ENCODE data around the gene ZNF513. TPM values are rescaled to one million over a fixed set of nuclear protein-coding genes. Genes with fewer than 3 reads are reported as not detected.

The ZNF513 gene
- total RNA-seq, 1 donor from 2014 or later, result 25.7 TPM

GRCh38 chr2:27369471-27370025 lies 11.0 kb downstream of the ZNF513 start:
- Mint-ChIP-seq H3K36me3 (peaks cover 26% of the 10 kb centered on the region), H3K27ac (peak overlapping the region; percentile 96), H3K4me1 (peaks cover 25% of the 10 kb centered on the region), H3K27me3 (ENCODE audit: low read depth) (no peaks in the 10 kb centered on the region), H3K9me3 (no peaks in the 10 kb centered on the region), H3K4me3 (peak overlapping the region; percentile 99)
- DNase-seq (ENCODE audit: low spot score in 2 of 2, unreplicated experiment in 2 of 2), result no peak
- TF ChIP-seq, protein P1, sequence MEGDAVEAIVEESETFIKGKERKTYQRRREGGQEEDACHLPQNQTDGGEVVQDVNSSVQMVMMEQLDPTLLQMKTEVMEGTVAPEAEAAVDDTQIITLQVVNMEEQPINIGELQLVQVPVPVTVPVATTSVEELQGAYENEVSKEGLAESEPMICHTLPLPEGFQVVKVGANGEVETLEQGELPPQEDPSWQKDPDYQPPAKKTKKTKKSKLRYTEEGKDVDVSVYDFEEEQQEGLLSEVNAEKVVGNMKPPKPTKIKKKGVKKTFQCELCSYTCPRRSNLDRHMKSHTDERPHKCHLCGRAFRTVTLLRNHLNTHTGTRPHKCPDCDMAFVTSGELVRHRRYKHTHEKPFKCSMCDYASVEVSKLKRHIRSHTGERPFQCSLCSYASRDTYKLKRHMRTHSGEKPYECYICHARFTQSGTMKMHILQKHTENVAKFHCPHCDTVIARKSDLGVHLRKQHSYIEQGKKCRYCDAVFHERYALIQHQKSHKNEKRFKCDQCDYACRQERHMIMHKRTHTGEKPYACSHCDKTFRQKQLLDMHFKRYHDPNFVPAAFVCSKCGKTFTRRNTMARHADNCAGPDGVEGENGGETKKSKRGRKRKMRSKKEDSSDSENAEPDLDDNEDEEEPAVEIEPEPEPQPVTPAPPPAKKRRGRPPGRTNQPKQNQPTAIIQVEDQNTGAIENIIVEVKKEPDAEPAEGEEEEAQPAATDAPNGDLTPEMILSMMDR (IDR thresholded peaks at IDR 0.05; ENCODE audit: unreplicated experiment), result no peak

DNA sequence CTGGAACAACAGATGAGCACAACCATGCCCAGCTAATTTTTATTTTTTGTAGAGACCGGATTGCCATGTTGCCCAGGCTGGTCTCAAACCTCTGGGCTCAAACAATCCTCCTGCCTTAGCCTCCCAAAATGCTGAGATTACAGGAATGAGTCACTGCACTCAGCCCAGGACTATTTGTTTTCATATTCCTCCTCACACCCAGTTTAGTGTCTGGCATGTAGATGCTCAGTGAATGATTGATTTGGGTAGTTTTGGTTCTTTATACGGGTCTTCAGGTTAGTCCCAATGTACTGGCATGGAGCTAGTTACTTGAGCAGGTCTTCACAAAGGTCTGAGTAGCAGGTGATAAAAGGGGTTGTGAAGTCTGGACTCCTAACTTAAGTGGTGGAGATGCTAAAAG lies 16.6 kb downstream of the ZNF513 start:
- Mint-ChIP-seq H3K27me3 (ENCODE audit: low read depth) (no peaks in the 10 kb centered on the region), H3K36me3 (peaks cover 27% of the 10 kb centered on the region), H3K4me1 (peaks cover 3% of the 10 kb centered on the region), H3K4me3 (no peak overlapping the region), H3K9me3 (no peaks in the 10 kb centered on the region), H3K27ac (no peak overlapping the region)
- TF ChIP-seq, protein P1 (IDR thresholded peaks at IDR 0.05; ENCODE audit: unreplicated experiment), result no peak
- DNase-seq (ENCODE audit: low spot score in 2 of 2, unreplicated experiment in 2 of 2), result no peak

GRCh38 chr2:27362678-27363420 lies 17.7 kb downstream of the ZNF513 start:
- TF ChIP-seq, protein P1 (IDR thresholded peaks at IDR 0.05; ENCODE audit: unreplicated experiment), result no peak

GRCh38 chr2:27356382-27357181 lies 24.0 kb downstream of the ZNF513 start, which contains the start of gene GTF3C2:
Gene GTF3C2, minus strand, starts transcription at chr2:27356764. Its CDS starts 13,210 bp downstream, at chr2:27343554.
- peak within 1 kb of the TSS; percentile 90 for H3K4me3 Mint-ChIP-seq

More at GRCh38 chr2:27362678-27363420, 17.7 kb downstream of the ZNF513 start:
- Mint-ChIP-seq H3K4me1 (peaks cover 8% of the 10 kb centered on the region), H3K36me3 (peaks cover 34% of the 10 kb centered on the region), H3K9me3 (no peaks in the 10 kb centered on the region), H3K27me3 (ENCODE audit: low read depth) (no peaks in the 10 kb centered on the region), H3K4me3 (no peak overlapping the region), H3K27ac (no peak overlapping the region)
- DNase-seq (ENCODE audit: low spot score in 2 of 2, unreplicated experiment in 2 of 2), result no peak

GRCh38 chr2:27356056-27356381 lies 24.5 kb downstream of the ZNF513 start:
- H3K4me3 Mint-ChIP-seq, result peak overlapping the region; percentile 90
- TF ChIP-seq, protein P1 (IDR thresholded peaks at IDR 0.05; ENCODE audit: unreplicated experiment), result no peak
- H3K27ac Mint-ChIP-seq, result peak overlapping the region; percentile 99
- DNase-seq (ENCODE audit: low spot score in 2 of 2, unreplicated experiment in 2 of 2), result peak in 1 of 2 experiments; percentile 41
- no peaks in the 10 kb centered on the region for H3K27me3 Mint-ChIP-seq (ENCODE audit: low read depth)
- H3K4me1 Mint-ChIP-seq, result peaks cover 25% of the 10 kb centered on the region
- peaks cover 9% of the 10 kb centered on the region for H3K36me3 Mint-ChIP-seq
- H3K9me3 Mint-ChIP-seq, result no peaks in the 10 kb centered on the region

More at GRCh38 chr2:27356382-27357181, 24.0 kb downstream of the ZNF513 start, which contains the start of gene GTF3C2:
- H3K9me3 Mint-ChIP-seq, result no peaks in the 10 kb centered on the region
- TF ChIP-seq, protein P1 (IDR thresholded peaks at IDR 0.05; ENCODE audit: unreplicated experiment), result no peak
- peaks cover 9% of the 10 kb centered on the region for H3K36me3 Mint-ChIP-seq
- H3K27me3 Mint-ChIP-seq (ENCODE audit: low read depth), result no peaks in the 10 kb centered on the region
- peak within 1 kb of the TSS; percentile 99 for H3K27ac Mint-ChIP-seq
- peaks cover 25% of the 10 kb centered on the region for H3K4me1 Mint-ChIP-seq
- DNase-seq (ENCODE audit: low spot score in 2 of 2, unreplicated experiment in 2 of 2), result peak; percentile 91 to 93
